Activated CD8-positive, alpha-beta T cell treated with anti-CD3 and anti-CD28 coated beads for 36 hours (primary cell): ENCODE data around the gene SHISA5. TPM values are rescaled to one million over a fixed set of nuclear protein-coding genes. Genes with fewer than 3 reads are reported as not detected.

ENCODE experiments used
- ATAC-seq: fragments of 200-7000 bp; cut with Tn5 transposase; one replicate; pipeline ENCODE4 v1.10.0; 2021; ENCODE audit warnings: mild to moderate bottlenecking, moderate library complexity
- CTCF ChIA-PET: fragments of 350-600 bp; sonication (Branson Sonifier 250); formaldehyde crosslinking; loops from one replicate; lab custom pipeline; 2021; ENCODE audit warnings: antibody characterized with exemption; lab: Charles Lee
- POLR2A ChIA-PET: fragments of 350-600 bp; sonication (Branson Sonifier 250); formaldehyde crosslinking; loops from one replicate; lab custom pipeline; 2021; ENCODE audit warnings: antibody characterized with exemption; lab: Charles Lee
- DNase-seq: peaks from one replicate; pipeline ENCODE4 v3.0.0-alpha.2; 2020
- H3K27ac Mint-ChIP-seq: one replicate; pipeline ENCODE4 v1.8.0; 2021; ENCODE audit warnings: mild to moderate bottlenecking, mixed read lengths
- H3K27me3 Mint-ChIP-seq: one replicate; pipeline ENCODE4 v1.8.0; 2021; ENCODE audit warnings: mixed read lengths
- H3K36me3 Mint-ChIP-seq: one replicate; pipeline ENCODE4 v1.8.0; 2021; ENCODE audit warnings: low read depth, mixed read lengths
- H3K4me1 Mint-ChIP-seq: one replicate; pipeline ENCODE4 v1.8.0; 2021; ENCODE audit warnings: low read depth, mixed read lengths
- H3K4me3 Mint-ChIP-seq: one replicate; pipeline ENCODE4 v1.8.0; 2021; ENCODE audit warnings: mild to moderate bottlenecking, moderate library complexity, mixed read lengths
- H3K9me3 Mint-ChIP-seq: one replicate; pipeline ENCODE4 v1.8.0; 2021; ENCODE audit warnings: mixed read lengths
- intact Hi-C: fragments of 100-400 bp; cut with micrococcal nuclease; formaldehyde crosslinking; loops from one replicate; pipeline ENCODE4 v1.10.0; 2022
- total RNA-seq, 2 experiments: library from RNA; stranded (reverse); gene quantifications; one replicate each; pipeline ENCODE4 v1.2.3, GENCODE V29; 2021
- TF ChIP-seq, protein P1 (sequence below): fragments of 200-600 bp; IDR thresholded peaks from one replicate; pipeline ENCODE4 v1.8.0; 2022; ENCODE audit warnings: antibody characterized with exemption, mild to moderate bottlenecking

The SHISA5 gene
- total RNA-seq, 2 experiments from 2014 or later, result 65.9 to 71.4 TPM

DNA sequence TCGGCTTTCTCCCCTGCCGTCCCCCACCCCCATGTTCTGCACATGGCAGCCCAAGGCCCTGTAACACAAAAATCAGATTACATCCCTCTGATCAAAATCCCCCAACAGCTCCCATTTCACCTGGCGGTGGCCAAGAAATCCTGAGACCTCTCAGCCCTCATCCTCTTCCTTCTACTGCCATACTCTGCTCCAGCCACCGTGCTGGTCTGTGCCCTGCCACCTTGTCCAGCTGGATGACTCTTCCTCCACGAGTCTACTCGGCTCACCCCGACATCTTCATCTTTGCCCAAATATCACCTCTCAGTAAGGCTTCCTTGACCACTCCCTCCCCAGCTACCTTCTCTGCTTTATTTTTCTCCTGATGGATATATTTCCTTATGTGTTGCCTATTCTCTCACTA, 67.1 kb downstream of the SHISA5 start:
- H3K36me3 Mint-ChIP-seq, result peaks cover 29% of the 10 kb centered on the region
- peaks cover 20% of the 10 kb centered on the region for H3K4me1 Mint-ChIP-seq
- TF ChIP-seq, protein P1, sequence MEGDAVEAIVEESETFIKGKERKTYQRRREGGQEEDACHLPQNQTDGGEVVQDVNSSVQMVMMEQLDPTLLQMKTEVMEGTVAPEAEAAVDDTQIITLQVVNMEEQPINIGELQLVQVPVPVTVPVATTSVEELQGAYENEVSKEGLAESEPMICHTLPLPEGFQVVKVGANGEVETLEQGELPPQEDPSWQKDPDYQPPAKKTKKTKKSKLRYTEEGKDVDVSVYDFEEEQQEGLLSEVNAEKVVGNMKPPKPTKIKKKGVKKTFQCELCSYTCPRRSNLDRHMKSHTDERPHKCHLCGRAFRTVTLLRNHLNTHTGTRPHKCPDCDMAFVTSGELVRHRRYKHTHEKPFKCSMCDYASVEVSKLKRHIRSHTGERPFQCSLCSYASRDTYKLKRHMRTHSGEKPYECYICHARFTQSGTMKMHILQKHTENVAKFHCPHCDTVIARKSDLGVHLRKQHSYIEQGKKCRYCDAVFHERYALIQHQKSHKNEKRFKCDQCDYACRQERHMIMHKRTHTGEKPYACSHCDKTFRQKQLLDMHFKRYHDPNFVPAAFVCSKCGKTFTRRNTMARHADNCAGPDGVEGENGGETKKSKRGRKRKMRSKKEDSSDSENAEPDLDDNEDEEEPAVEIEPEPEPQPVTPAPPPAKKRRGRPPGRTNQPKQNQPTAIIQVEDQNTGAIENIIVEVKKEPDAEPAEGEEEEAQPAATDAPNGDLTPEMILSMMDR, result no peak
- H3K9me3 Mint-ChIP-seq, result no peaks in the 10 kb centered on the region
- ChIA-PET CTCF (interaction anchor here (0.7 to 5.7 kb wide), 65 partner anchors 9 to 279 kb away, joined by 3 to 312 read pairs (median 9); partner anchors contain the start of genes ATRIP, CAMP, CDC25A and NCKIPSD), POLR2A (interaction anchor here (1.1 to 2.0 kb wide), 10 partner anchors 10 to 227 kb away, joined by 3 to 6 read pairs (median 4); partner anchors contain the start of gene PFKFB4)
- ATAC-seq (no peak), DNase-seq (no peak)
- H3K27me3 Mint-ChIP-seq, result no peaks in the 10 kb centered on the region
- H3K4me3 Mint-ChIP-seq, result no peak overlapping the region
- intact Hi-C loops, result loop anchor here (1.0 to 5.0 kb wide), 3 partner anchors 35 to 205 kb away; no protein-coding TSS in a partner anchor
- H3K27ac Mint-ChIP-seq, result no peak overlapping the region

DNA sequence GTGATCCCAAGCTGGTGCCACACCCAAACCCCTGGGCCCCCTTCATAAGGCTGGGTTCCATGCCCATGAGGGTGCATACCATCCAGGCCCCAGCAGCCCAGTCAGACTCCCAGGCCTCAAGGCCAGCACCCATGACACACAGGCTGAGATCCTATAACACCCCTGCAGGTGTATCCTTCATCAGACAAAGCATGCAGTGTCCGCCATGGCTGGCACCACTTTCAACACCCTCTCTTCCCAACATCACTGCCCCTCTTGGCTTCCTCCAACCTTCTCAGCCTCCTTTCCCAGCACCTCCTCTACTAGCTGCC, 67.5 kb downstream of the SHISA5 start:
- no peak for ATAC-seq
- Mint-ChIP-seq H3K27me3 (no peaks in the 10 kb centered on the region), H3K27ac (no peak overlapping the region), H3K36me3 (peaks cover 28% of the 10 kb centered on the region), H3K4me3 (no peak overlapping the region), H3K4me1 (peaks cover 15% of the 10 kb centered on the region), H3K9me3 (no peaks in the 10 kb centered on the region)
- intact Hi-C loops, result loop anchor here (5.0 kb wide), 2 partner anchors 34 to 164 kb away; no protein-coding TSS in a partner anchor
- POLR2A ChIA-PET, result interaction anchor here (0.7 to 2.0 kb wide), 13 partner anchors 9 to 228 kb away, joined by 3 to 7 read pairs (median 4); partner anchors contain the start of genes ATRIP and PFKFB4
- DNase-seq, result no peak
- CTCF ChIA-PET, result interaction anchor here (0.6 to 5.7 kb wide), 109 partner anchors 10 to 1006 kb away, joined by 3 to 312 read pairs (median 5); partner anchors contain the start of genes ATRIP, CAMP, CDC25A and NCKIPSD
- TF ChIP-seq, protein P1, result no peak

DNA sequence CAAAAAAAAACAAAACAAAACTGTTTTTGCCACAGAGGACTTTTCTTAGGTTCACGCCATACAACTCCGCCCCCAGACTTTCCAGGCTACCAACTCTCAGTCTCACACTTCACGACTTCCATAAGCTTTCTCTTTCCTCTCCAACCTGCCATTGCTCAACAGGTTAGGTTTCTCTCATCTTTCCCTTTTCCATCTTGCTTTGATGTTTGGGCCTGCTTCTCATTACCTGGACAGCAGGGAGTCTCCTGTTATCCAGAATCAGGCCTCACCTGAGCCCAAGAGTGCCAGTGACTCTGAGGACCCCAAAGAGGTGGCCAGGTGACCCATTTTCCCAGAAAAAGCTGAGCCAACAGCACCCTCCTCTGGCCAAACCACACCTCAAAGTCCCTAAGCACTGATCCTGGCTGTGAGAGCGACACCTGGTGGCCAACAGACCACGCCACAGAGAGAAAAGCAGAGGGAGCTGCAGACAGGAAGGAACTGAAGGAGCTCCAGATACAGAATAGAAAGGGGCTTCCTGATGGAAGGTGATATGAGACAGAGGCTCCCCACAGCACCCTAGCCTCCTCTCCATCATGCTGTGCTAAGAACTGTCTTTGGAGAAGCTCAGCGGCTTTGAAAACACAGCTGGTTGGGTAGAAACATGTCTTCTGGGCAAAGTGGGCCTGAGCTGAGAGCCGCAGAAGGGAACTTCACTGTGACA, 68.0 kb downstream of the SHISA5 start:
- peak; percentile 94 for DNase-seq
- Mint-ChIP-seq H3K27ac (no peak overlapping the region), H3K9me3 (no peaks in the 10 kb centered on the region), H3K27me3 (no peaks in the 10 kb centered on the region), H3K4me3 (no peak overlapping the region), H3K4me1 (peaks cover 15% of the 10 kb centered on the region), H3K36me3 (peaks cover 24% of the 10 kb centered on the region)
- POLR2A ChIA-PET, result interaction anchor here (0.7 to 2.0 kb wide), 14 partner anchors 10 to 228 kb away, joined by 3 to 7 read pairs (median 4); partner anchors contain the start of genes ATRIP and PFKFB4
- TF ChIP-seq, protein P1, result peak; percentile 98
- ATAC-seq, result peak; percentile 38
- CTCF ChIA-PET, result interaction anchor here (0.6 to 5.7 kb wide), 111 partner anchors 9 to 1005 kb away, joined by 3 to 312 read pairs (median 5); partner anchors contain the start of genes ATRIP, CAMP, CDC25A and NCKIPSD
- intact Hi-C loops, result loop anchor here (5.0 kb wide), 2 partner anchors 34 to 164 kb away; no protein-coding TSS in a partner anchor

DNA sequence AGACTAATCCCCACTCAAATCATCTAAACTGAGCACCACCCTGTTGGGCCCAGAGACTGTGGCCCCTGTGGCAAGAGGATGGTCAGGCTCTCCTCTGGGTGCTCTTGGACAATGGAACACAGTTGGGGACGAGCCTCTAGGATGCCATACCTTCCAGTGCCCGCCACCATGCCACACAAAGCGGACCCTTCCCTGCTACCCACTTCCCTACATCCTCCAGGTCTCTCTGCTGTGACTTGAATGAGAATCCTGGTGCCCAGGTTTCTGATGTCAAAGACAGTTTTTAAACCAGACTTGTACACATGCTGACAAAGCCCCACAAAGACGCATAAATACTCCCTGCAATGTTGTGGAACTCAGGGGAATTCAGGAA, 68.8 kb downstream of the SHISA5 start:
- no peak for DNase-seq
- CTCF ChIA-PET, result interaction anchor here (0.7 to 5.7 kb wide), 54 partner anchors 8 to 334 kb away, joined by 3 to 312 read pairs (median 14); partner anchors contain the start of genes ATRIP, CAMP, NCKIPSD and NME6
- intact Hi-C loops, result loop anchor here (5.0 kb wide), 2 partner anchors 33 to 163 kb away; no protein-coding TSS in a partner anchor

More for the DNA sequence above, 68.8 kb downstream of the SHISA5 start:
- Mint-ChIP-seq H3K4me1 (peaks cover 15% of the 10 kb centered on the region), H3K9me3 (no peaks in the 10 kb centered on the region), H3K36me3 (peaks cover 17% of the 10 kb centered on the region), H3K4me3 (no peak overlapping the region), H3K27ac (no peak overlapping the region), H3K27me3 (no peaks in the 10 kb centered on the region)
- ATAC-seq, result no peak
- POLR2A ChIA-PET, result interaction anchor here (0.9 to 2.0 kb wide), 5 partner anchors 10 to 198 kb away, joined by 3 to 7 read pairs (median 4); partner anchors contain the start of gene ATRIP
- TF ChIP-seq, protein P1, result no peak
